Measurements from ENCODE around the gene ZNF221. TPM values are rescaled to one million over a fixed set of nuclear protein-coding genes. Genes with fewer than 3 reads are reported as not detected.

ZNF221 gene
- polyA plus RNA-seq, 1 donor (not counting 4 experiments of a cell fraction or from before 2014, with no cell fraction given), result 1.5 TPM

DNA sequence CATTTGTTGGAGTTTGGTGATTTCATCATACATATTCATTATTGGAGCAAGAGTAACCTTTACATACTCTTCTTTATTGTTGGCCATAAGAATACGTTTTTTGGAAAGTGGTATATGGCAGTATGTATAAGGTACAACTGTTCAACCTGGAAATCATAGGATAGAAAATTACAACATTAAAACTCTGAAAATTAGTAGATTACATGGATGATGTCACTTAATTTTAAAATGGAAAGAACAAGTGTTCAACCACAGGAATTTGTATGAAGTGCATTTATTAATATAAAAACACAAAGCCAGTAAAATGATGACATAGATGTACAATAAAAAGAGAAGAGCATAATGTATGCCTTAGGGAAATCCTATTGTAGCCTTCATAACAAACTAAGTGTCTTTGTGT lies 25.7 kb downstream of the ZNF221 start:
- dilution Hi-C loops (cut with MboI; ENCODE audit: extremely low pct_ligation_motif_present, low sequenced_read_pairs), result no loop called here
- no peak overlapping the region for H2AFZ ChIP-seq (ENCODE audit: control insufficient read depth, low read length)
- no peak overlapping the region for H3K4me2 ChIP-seq (ENCODE audit: control insufficient read depth, extremely low read depth, insufficient read depth, low read depth, low read length)
- FAIRE-seq (no peak), DNase-seq (ENCODE audit: low read depth, low spot score) (no peak)
- H3K79me2 ChIP-seq (ENCODE audit: control insufficient read depth, insufficient read depth, low read length), result no peaks in the 10 kb centered on the region
- no peaks in the 10 kb centered on the region for H3K4me1 ChIP-seq (ENCODE audit: control insufficient read depth, extremely low read depth, insufficient read depth, low read length)
- no peaks in the 10 kb centered on the region for H3K27me3 ChIP-seq (ENCODE audit: control insufficient read depth, extremely low read depth, insufficient read depth, low read length)
- TF ChIP-seq EZH2 (IDR thresholded peaks at IDR 0.05; ENCODE audit: low read length), result no peak
- TF ChIP-seq, protein P1, sequence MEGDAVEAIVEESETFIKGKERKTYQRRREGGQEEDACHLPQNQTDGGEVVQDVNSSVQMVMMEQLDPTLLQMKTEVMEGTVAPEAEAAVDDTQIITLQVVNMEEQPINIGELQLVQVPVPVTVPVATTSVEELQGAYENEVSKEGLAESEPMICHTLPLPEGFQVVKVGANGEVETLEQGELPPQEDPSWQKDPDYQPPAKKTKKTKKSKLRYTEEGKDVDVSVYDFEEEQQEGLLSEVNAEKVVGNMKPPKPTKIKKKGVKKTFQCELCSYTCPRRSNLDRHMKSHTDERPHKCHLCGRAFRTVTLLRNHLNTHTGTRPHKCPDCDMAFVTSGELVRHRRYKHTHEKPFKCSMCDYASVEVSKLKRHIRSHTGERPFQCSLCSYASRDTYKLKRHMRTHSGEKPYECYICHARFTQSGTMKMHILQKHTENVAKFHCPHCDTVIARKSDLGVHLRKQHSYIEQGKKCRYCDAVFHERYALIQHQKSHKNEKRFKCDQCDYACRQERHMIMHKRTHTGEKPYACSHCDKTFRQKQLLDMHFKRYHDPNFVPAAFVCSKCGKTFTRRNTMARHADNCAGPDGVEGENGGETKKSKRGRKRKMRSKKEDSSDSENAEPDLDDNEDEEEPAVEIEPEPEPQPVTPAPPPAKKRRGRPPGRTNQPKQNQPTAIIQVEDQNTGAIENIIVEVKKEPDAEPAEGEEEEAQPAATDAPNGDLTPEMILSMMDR (optimal IDR thresholded peaks at IDR 0.05 in 1 of 3, IDR thresholded peaks at IDR 0.05 in 1 of 3, conservative IDR thresholded peaks at IDR 0.05 in 1 of 3; ENCODE audit: extremely low read depth in 1 of 3, insufficient read depth in 2 of 3, low read length in 3 of 3), result no peak
- H3K27ac ChIP-seq (ENCODE audit: control insufficient read depth, insufficient read depth, low read length), result no peak overlapping the region
- H3K4me3 ChIP-seq (ENCODE audit: control insufficient read depth in 2 of 3, extremely low read depth in 1 of 3, insufficient read depth in 2 of 3, low read depth in 1 of 3, low read length in 3 of 3), result no peak overlapping the region
- H3K9me1 ChIP-seq (ENCODE audit: control insufficient read depth, extremely low read depth, insufficient read depth, low read length), result no peaks in the 10 kb centered on the region
- no peak overlapping the region for H3K9ac ChIP-seq (ENCODE audit: control insufficient read depth, extremely low read depth, insufficient read depth, low read length)
- H4K20me1 ChIP-seq (ENCODE audit: control insufficient read depth, extremely low read depth, insufficient read depth, low read length), result no peaks in the 10 kb centered on the region
- H3K9me3 ChIP-seq (ENCODE audit: control insufficient read depth, low read depth, low read length), result peaks cover 6% of the 10 kb centered on the region
- H3K36me3 ChIP-seq (ENCODE audit: control insufficient read depth in 2 of 2, extremely low read depth in 1 of 2, insufficient read depth in 2 of 2, low read length in 2 of 2), result no peaks in the 10 kb centered on the region

GRCh38 chr19:43983544-43983911 lies 32.5 kb downstream of the ZNF221 start:
- no peaks in the 10 kb centered on the region for H3K9me1 ChIP-seq (ENCODE audit: control insufficient read depth, extremely low read depth, insufficient read depth, low read length)
- dilution Hi-C loops (cut with MboI; ENCODE audit: extremely low pct_ligation_motif_present, low sequenced_read_pairs), result no loop called here
- peak overlapping the region in 1 of 3 experiments; percentile 8 for H3K4me3 ChIP-seq (ENCODE audit: control insufficient read depth in 2 of 3, extremely low read depth in 1 of 3, insufficient read depth in 2 of 3, low read depth in 1 of 3, low read length in 3 of 3)
- no peak overlapping the region for H2AFZ ChIP-seq (ENCODE audit: control insufficient read depth, low read length)
- H3K36me3 ChIP-seq (ENCODE audit: control insufficient read depth in 2 of 2, extremely low read depth in 1 of 2, insufficient read depth in 2 of 2, low read length in 2 of 2), result peaks cover 0 to 2% of the 10 kb centered on the region in 2 experiments
- H3K9ac ChIP-seq (ENCODE audit: control insufficient read depth, extremely low read depth, insufficient read depth, low read length), result no peak overlapping the region
- H3K9me3 ChIP-seq (ENCODE audit: control insufficient read depth, low read depth, low read length), result no peaks in the 10 kb centered on the region
- peak overlapping the region; percentile 86 for H3K4me2 ChIP-seq (ENCODE audit: control insufficient read depth, extremely low read depth, insufficient read depth, low read depth, low read length)
- DNase-seq (ENCODE audit: low read depth, low spot score) (no peak), FAIRE-seq (no peak)
- H3K27ac ChIP-seq (ENCODE audit: control insufficient read depth, insufficient read depth, low read length), result no peak overlapping the region
- H3K27me3 ChIP-seq (ENCODE audit: control insufficient read depth, extremely low read depth, insufficient read depth, low read length), result no peaks in the 10 kb centered on the region
- H3K79me2 ChIP-seq (ENCODE audit: control insufficient read depth, insufficient read depth, low read length), result peaks cover 18% of the 10 kb centered on the region
- H4K20me1 ChIP-seq (ENCODE audit: control insufficient read depth, extremely low read depth, insufficient read depth, low read length), result no peaks in the 10 kb centered on the region
- TF ChIP-seq, protein P1 (optimal IDR thresholded peaks at IDR 0.05 in 1 of 3, IDR thresholded peaks at IDR 0.05 in 1 of 3, conservative IDR thresholded peaks at IDR 0.05 in 1 of 3; ENCODE audit: extremely low read depth in 1 of 3, insufficient read depth in 2 of 3, low read length in 3 of 3), result no peak
- TF ChIP-seq EZH2 (IDR thresholded peaks at IDR 0.05; ENCODE audit: low read length), result no peak
- no peaks in the 10 kb centered on the region for H3K4me1 ChIP-seq (ENCODE audit: control insufficient read depth, extremely low read depth, insufficient read depth, low read length)

Measured in keratinocyte (primary cell).